Heart left ventricle (tissue), 16 donors: Measurements from ENCODE around the gene SGTA. TPM values are rescaled to one million over a fixed set of nuclear protein-coding genes. Genes with fewer than 3 reads are reported as not detected.

ENCODE experiments used
- ATAC-seq, 4 donors: fragments of 200-7000 bp; cut with Tn5 transposase; one replicate each; pipeline ENCODE4 v1.9.1; 2020 to 2022; ENCODE audit warnings: moderate library complexity in 4 of 4, mild to moderate bottlenecking in 3 of 4, moderate number of reproducible peaks in 1 of 4
- DNase-seq, 5 donors: peaks; one replicate each; pipeline ENCODE4 v3.0.0-alpha.2; 2020
- H3K27ac ChIP-seq, 12 donors: fragments of 200-600 bp; sonication (generic) in 4 of 12; one replicate each; pipeline versions ENCODE4 v1.5.0 to v1.8.0; 2016 to 2022; ENCODE audit warnings: mild to moderate bottlenecking in 2 of 12
- H3K27me3 ChIP-seq, 9 donors: fragments of 200-600 bp; sonication (generic) in 2 of 9; one replicate each; pipeline versions ENCODE4 v1.5.1 to v1.8.0; 2016 to 2022; ENCODE audit warnings: mild to moderate bottlenecking in 3 of 9
- H3K36me3 ChIP-seq, 9 donors: fragments of 200-600 bp; sonication (generic) in 2 of 9; one replicate each; pipeline versions ENCODE4 v1.5.0 to v1.8.0; 2018 to 2022; ENCODE audit warnings: mild to moderate bottlenecking in 2 of 9
- H3K4me1 ChIP-seq, 12 donors: fragments of 200-600 bp; sonication (generic) in 4 of 12; one replicate each; pipeline versions ENCODE4 v1.5.0 to v1.8.0; 2016 to 2022; ENCODE audit warnings: mild to moderate bottlenecking in 3 of 12
- H3K4me3 ChIP-seq, 12 donors: fragments of 200-600 bp; sonication (generic) in 4 of 12; one replicate each; pipeline versions ENCODE4 v1.5.0 to v1.8.0; 2017 to 2022; ENCODE audit warnings: mild to moderate bottlenecking in 9 of 12, moderate library complexity in 4 of 12
- H3K9me3 ChIP-seq, 12 donors: fragments of 200-600 bp; sonication (generic) in 4 of 12; one replicate each; pipeline versions ENCODE4 v1.5.0 to v1.8.0; 2016 to 2022; ENCODE audit warnings: mild to moderate bottlenecking in 1 of 12
- POLR2A ChIP-seq, 2 donors: fragments of 450-650 bp; IDR thresholded peaks; one replicate each; pipeline ENCODE4 v1.6.1; 2017; ENCODE audit warnings: antibody characterized with exemption in 2 of 2, mild to moderate bottlenecking in 2 of 2, moderate library complexity in 2 of 2
- WGBS, 4 donors: extraction: QIAGEN DNeasy Blood & Tissue Kit in 2 of 4; methylation state at CpG; one replicate each; pipeline versions ENCODE4 v1.1.5 to v1.1.7; 2013 to 2018; 5-methylcytosine and 5-hydroxymethylcytosine counted together
- intact Hi-C, 10 donors: fragments of 100-400 bp; cut with DNase I; formaldehyde crosslinking; loops; one replicate each; pipeline versions ENCODE4 v1.11.1 to v1.14.2; 2022
- polyA plus RNA-seq, 2 donors: library from polyadenylated mRNA; stranded (reverse); fragments of 200-250 nt; gene quantifications; one replicate each; pipeline ENCODE4 v1.2.3, GENCODE V29; 2013
- total RNA-seq, 9 donors: library from RNA; depleted of rRNA in 2 of 9; stranded (reverse); fragments of >200 nt in 2 of 9; fragmentation: NEBNext Ultra II Directional in 3 of 9; extraction: Animal tissue kit (Norgen Biotek cat#: 25700) in 3 of 9; gene quantifications; one replicate each; pipeline versions ENCODE4 v1.1.0 to v1.2.4, GENCODE V29; 2016 to 2023
- TF ChIP-seq, protein P1 (sequence below), 12 donors: fragments of 200-600 bp; sonication (generic) in 4 of 12; IDR thresholded peaks; one replicate each; pipeline versions ENCODE4 v1.5.0 to v1.8.0; 2018 to 2022; ENCODE audit warnings: antibody characterized with exemption in 12 of 12, mild to moderate bottlenecking in 5 of 12
- donor health status: ischemic (EF 13 %, LVEDD 7.1; RV severe dilation, severe dysfunction).
- donor health status: healthy with polysubstance abuse.
- donor health status: DM: no; HTN: yes; CAD: no.
- donor health status: DM: no; HTN: no; CAD: no.
- donor health status: ischemic (EF 25% LVEDD 6.9; RV normal size, moderate dysfunction).
- donor health status: ischemic (EF 25% LVEDD 5.7; RV mildly dilated, moderate dysfunction).
- donor health status: healthy.
- donor health status: DM: yes; HTN: yes; CAD: no.
- donor health status: ischemic (EF 35%, LVEDD 5.7; RV mildly dilated, moderate dysfunction).
- donor health status: nonischemic (EF 11% LVEDD 7.7; RV severe dilation, severe dysfunction).
- donor health status: DM: yes; HTN: yes; CAD: no.
- donor health status: PGD.
- donor health status: ischemic (EF 29% LVEDD 5.4; RV normal size, mild dysfunction).
- donor health status: nonischemic (EF 23%, LVEDD 6.1; RV moderate dilation, normal function).

SGTA gene
- total and polyA plus RNA-seq, 11 donors: 47.4 to 125 (median 65.6) TPM

GRCh38 chr19:2755811-2756210 is 27.3 kb downstream of the SGTA start:
- no peaks in the 10 kb centered on the region for H3K9me3 ChIP-seq
- TF ChIP-seq, protein P1, sequence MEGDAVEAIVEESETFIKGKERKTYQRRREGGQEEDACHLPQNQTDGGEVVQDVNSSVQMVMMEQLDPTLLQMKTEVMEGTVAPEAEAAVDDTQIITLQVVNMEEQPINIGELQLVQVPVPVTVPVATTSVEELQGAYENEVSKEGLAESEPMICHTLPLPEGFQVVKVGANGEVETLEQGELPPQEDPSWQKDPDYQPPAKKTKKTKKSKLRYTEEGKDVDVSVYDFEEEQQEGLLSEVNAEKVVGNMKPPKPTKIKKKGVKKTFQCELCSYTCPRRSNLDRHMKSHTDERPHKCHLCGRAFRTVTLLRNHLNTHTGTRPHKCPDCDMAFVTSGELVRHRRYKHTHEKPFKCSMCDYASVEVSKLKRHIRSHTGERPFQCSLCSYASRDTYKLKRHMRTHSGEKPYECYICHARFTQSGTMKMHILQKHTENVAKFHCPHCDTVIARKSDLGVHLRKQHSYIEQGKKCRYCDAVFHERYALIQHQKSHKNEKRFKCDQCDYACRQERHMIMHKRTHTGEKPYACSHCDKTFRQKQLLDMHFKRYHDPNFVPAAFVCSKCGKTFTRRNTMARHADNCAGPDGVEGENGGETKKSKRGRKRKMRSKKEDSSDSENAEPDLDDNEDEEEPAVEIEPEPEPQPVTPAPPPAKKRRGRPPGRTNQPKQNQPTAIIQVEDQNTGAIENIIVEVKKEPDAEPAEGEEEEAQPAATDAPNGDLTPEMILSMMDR (IDR thresholded peaks at IDR 0.05): no peak
- TF ChIP-seq POLR2A (IDR thresholded peaks at IDR 0.05): no peak
- 86 to 95% (median 93%) methylated on average over 16 of the region's 16 CpGs for WGBS, 4 donors
- peaks cover 0 to 3% (median 0%) of the 10 kb centered on the region in 12 donors for H3K4me1 ChIP-seq
- no peaks in the 10 kb centered on the region for H3K27me3 ChIP-seq
- peaks cover 0 to 76% (median 72%) of the 10 kb centered on the region in 9 donors for H3K36me3 ChIP-seq
- intact Hi-C loops: loop anchor here in 1 of 10 donors (2.0 kb wide), 1 partner anchor 103 kb away; no protein-coding TSS in a partner anchor
- DNase-seq (no peak), ATAC-seq (no peak)
- H3K27ac ChIP-seq: no peak overlapping the region
- no peak overlapping the region for H3K4me3 ChIP-seq

DNA sequence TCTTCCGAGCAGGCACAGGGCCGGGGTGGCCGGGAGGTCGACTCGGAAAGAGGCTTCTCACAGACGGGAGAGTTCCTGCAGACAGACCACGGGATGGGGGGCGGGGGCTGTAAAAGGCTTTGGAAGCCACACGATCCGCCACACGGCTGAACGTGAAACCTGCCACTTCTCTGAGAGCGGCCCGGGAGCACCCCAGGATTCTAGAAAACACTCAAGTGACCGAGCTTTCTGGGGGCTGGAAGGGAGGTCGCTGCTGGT is 27.7 kb downstream of the SGTA start:
- Histone ChIP-seq H3K4me1 (peaks cover 0 to 5% (median 0%) of the 10 kb centered on the region in 12 donors), H3K27ac (no peak overlapping the region), H3K4me3 (no peak overlapping the region), H3K9me3 (no peaks in the 10 kb centered on the region), H3K27me3 (no peaks in the 10 kb centered on the region), H3K36me3 (peaks cover 0 to 72% (median 68%) of the 10 kb centered on the region in 9 donors)
- DNase-seq (no peak), ATAC-seq (no peak)
- 91 to 92% (median 92%) methylated on average over 12 to 16 of the region's 16 CpGs for WGBS, 4 donors
- intact Hi-C loops: loop anchor here in 1 of 10 donors (2.0 kb wide), 1 partner anchor 103 kb away; no protein-coding TSS in a partner anchor
- TF ChIP-seq, protein P1 (IDR thresholded peaks at IDR 0.05): no peak
- TF ChIP-seq POLR2A (IDR thresholded peaks at IDR 0.05): no peak

DNA sequence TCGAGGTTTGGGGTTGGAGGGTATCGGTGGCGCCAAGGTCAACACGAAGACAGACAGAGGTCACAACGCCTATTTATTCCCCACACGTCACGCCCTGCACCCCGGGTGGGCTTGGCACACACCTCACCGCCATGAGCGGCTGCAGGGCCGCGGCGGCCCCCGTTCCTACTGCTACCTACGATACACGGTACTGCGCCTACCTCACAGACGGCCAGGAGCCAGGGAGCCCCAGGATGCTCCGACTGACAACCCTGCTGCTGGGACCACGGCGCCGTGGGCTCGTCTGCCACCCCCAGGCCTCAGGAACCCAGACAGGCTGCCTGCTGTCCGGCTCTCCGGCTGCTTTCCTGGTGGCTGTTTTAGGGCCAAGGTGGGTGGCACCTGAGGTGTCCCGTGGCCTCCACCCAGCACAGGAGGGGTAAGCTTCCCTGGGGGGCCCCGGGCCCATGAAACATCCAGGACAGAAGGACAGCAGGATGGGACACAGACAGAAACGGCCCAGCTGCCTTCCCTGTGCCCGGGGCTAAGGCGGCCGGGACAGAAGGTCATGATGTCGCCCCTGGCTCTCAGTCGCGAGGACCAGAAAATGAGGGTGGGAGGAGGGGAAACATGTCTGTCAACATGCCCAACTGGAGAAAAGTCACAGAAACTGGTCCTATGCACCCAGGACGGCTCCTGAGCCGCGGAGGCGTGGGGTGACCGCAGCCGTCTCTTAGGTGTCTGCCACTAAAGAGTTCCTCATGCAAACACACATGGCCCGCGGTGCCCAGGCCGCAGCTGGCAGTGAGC is 28.2 kb downstream of the SGTA start:
- H3K36me3 ChIP-seq: peaks cover 0 to 66% (median 64%) of the 10 kb centered on the region in 9 donors
- TF ChIP-seq, protein P1 (IDR thresholded peaks at IDR 0.05): no peak
- TF ChIP-seq POLR2A (IDR thresholded peaks at IDR 0.05): no peak
- H3K27ac ChIP-seq: no peak overlapping the region
- no peak for ATAC-seq
- H3K4me3 ChIP-seq: no peak overlapping the region
- intact Hi-C loops: loop anchor here in 3 of 10 donors (2.0 to 5.0 kb wide), 3 partner anchors 102 to 113 kb away; no protein-coding TSS in a partner anchor
- 89 to 94% (median 93%) methylated on average over 41 to 43 of the region's 43 CpGs for WGBS, 4 donors
- H3K4me1 ChIP-seq: peaks cover 0 to 5% (median 0%) of the 10 kb centered on the region in 12 donors
- H3K9me3 ChIP-seq: no peaks in the 10 kb centered on the region
- no peak for DNase-seq
- no peaks in the 10 kb centered on the region for H3K27me3 ChIP-seq

GRCh38 chr19:2751438-2751830 is 31.6 kb downstream of the SGTA start:
- WGBS, 4 donors: 83 to 91% (median 88%) methylated on average over 20 to 21 of the region's 21 CpGs
- H3K9me3 ChIP-seq: no peaks in the 10 kb centered on the region
- H3K36me3 ChIP-seq: peaks cover 0 to 33% (median 30%) of the 10 kb centered on the region in 9 donors
- TF ChIP-seq POLR2A (IDR thresholded peaks at IDR 0.05): no peak
- TF ChIP-seq, protein P1 (IDR thresholded peaks at IDR 0.05): no peak
- DNase-seq (no peak), ATAC-seq (no peak)
- H3K4me1 ChIP-seq: peaks cover 0 to 6% (median 2%) of the 10 kb centered on the region in 12 donors
- no peak overlapping the region for H3K27ac ChIP-seq
- intact Hi-C loops: loop anchor here in 2 of 10 donors (5.0 kb wide), 2 partner anchors 104 to 109 kb away; no protein-coding TSS in a partner anchor
- no peaks in the 10 kb centered on the region for H3K27me3 ChIP-seq
- H3K4me3 ChIP-seq: no peak overlapping the region
